Spleen (tissue), 11 donors: ENCODE results near the gene CFD. TPM values are rescaled to one million over a fixed set of nuclear protein-coding genes. Genes with fewer than 3 reads are reported as not detected.

Experiments
- DNase-seq: peaks from one replicate; pipeline ENCODE4 v3.0.0-alpha.2; 2020
- H3K27ac ChIP-seq, 8 donors: fragments of 200-600 bp; sonication (generic) in 7 of 8; 1 replicate in 4 of 8; 2 replicates in 4 of 8; pipeline versions ENCODE4 v1.5.0 to v1.8.0; 2016 to 2021; ENCODE audit warnings: inconsistent platforms in 4 of 8, mild to moderate bottlenecking in 4 of 8, moderate library complexity in 1 of 8
- H3K27me3 ChIP-seq, 7 donors: fragments of 200-600 bp; sonication (generic) in 6 of 7; replicated peaks in 1 of 7; 1 replicate in 4 of 7; 2 replicates in 3 of 7; pipeline versions ENCODE4 v1.5.0 to v1.8.0; 2016 to 2021; ENCODE audit warnings: inconsistent platforms in 3 of 7, mild to moderate bottlenecking in 1 of 7
- H3K36me3 ChIP-seq, 6 donors: fragments of 200-600 bp; sonication (generic) in 5 of 6; 1 replicate in 4 of 6; 2 replicates in 2 of 6; pipeline versions ENCODE4 v1.5.0 to v1.8.0; 2016 to 2021; ENCODE audit warnings: inconsistent platforms in 2 of 6
- H3K4me1 ChIP-seq, 6 donors: fragments of 200-600 bp; sonication (generic) in 5 of 6; 1 replicate in 3 of 6; 2 replicates in 3 of 6; pipeline versions ENCODE4 v1.5.0 to v1.8.0; 2016 to 2021; ENCODE audit warnings: inconsistent platforms in 3 of 6
- H3K4me3 ChIP-seq, 8 donors: fragments of 200-600 bp; sonication (generic) in 7 of 8; 1 replicate in 4 of 8; 2 replicates in 4 of 8; pipeline versions ENCODE4 v1.5.0 to v1.8.0; 2016 to 2021; ENCODE audit warnings: inconsistent platforms in 4 of 8, mild to moderate bottlenecking in 4 of 8, moderate library complexity in 2 of 8
- H3K9me3 ChIP-seq, 8 donors: fragments of 200-600 bp; sonication (generic) in 7 of 8; 1 replicate in 4 of 8; 2 replicates in 4 of 8; pipeline versions ENCODE4 v1.5.0 to v1.8.0; 2016 to 2021; ENCODE audit warnings: inconsistent platforms in 4 of 8
- POLR2A ChIP-seq, 3 donors: fragments of 450-650 bp; IDR thresholded peaks; one replicate each; pipeline ENCODE4 v1.5.1; 2017; ENCODE audit warnings: antibody characterized with exemption in 3 of 3, mild to moderate bottlenecking in 1 of 3
- POLR2AphosphoS5 ChIP-seq, 3 donors: sonication (generic); formaldehyde crosslinking; IDR thresholded peaks; one replicate each; pipeline ENCODE4 v1.5.1; 2017; ENCODE audit warnings: antibody characterized with exemption in 3 of 3
- WGBS, 5 donors: extraction: QIAGEN DNeasy Blood & Tissue Kit in 3 of 5; methylation state at CpG; one replicate each; pipeline versions ENCODE4 v1.1.5 to v1.1.7; 2013 to 2018; 5-methylcytosine and 5-hydroxymethylcytosine counted together
- intact Hi-C: fragments of 100-400 bp; cut with DNase I; formaldehyde crosslinking; loops from one replicate; pipeline ENCODE4 v1.15.0; 2023; ENCODE audit warnings: low total_unique reads
- polyA plus RNA-seq, 3 donors: library from polyadenylated mRNA; stranded (reverse); fragments of 200-250 nt; gene quantifications; one replicate each; pipeline ENCODE4 v1.2.1, GENCODE V29; 2013
- total RNA-seq, 7 donors: library from RNA; depleted of rRNA in 3 of 7; stranded (reverse); fragments of >200 nt in 3 of 7; fragmentation: NEBNext Ultra II Directional in 4 of 7; extraction: Animal tissue kit (Norgen Biotek cat#: 25700) in 4 of 7; gene quantifications; one replicate each; pipeline versions ENCODE4 v1.1.0 to v1.2.1, GENCODE V29; 2016 to 2021
- TF ChIP-seq, protein P1 (sequence below), 11 experiments: fragments of 200-600 bp in 7 of 11; fragments of 450-650 bp in 4 of 11; sonication (generic) in 4 of 11; IDR thresholded peaks in 8 of 11; conservative IDR thresholded peaks in 3 of 11; 1 replicate in 7 of 11; 2 replicates in 4 of 11; pipeline versions ENCODE4 v1.4.0 to v1.8.0; 2016 to 2021; ENCODE audit warnings: antibody characterized with exemption in 11 of 11, inconsistent platforms in 4 of 11, mild to moderate bottlenecking in 1 of 11
- donor health status: healthy with polysubstance abuse.
- donor health status: DM: no; HTN: no; CAD: no; lungs with moderate emphysema.
- donor health status: DM: no; HTN: no; CAD: no.
- donor health status: Bipolar disorder and iron deficiency.
- donor health status: healthy.
- donor health status: DM: no; HTN: no; CAD: no.
- donor health status: DM: yes; HTN: yes; CAD: no.

Gene CFD
- total and polyA plus RNA-seq, 10 donors = 6.6 to 59.5 (median 24.2) TPM

DNA sequence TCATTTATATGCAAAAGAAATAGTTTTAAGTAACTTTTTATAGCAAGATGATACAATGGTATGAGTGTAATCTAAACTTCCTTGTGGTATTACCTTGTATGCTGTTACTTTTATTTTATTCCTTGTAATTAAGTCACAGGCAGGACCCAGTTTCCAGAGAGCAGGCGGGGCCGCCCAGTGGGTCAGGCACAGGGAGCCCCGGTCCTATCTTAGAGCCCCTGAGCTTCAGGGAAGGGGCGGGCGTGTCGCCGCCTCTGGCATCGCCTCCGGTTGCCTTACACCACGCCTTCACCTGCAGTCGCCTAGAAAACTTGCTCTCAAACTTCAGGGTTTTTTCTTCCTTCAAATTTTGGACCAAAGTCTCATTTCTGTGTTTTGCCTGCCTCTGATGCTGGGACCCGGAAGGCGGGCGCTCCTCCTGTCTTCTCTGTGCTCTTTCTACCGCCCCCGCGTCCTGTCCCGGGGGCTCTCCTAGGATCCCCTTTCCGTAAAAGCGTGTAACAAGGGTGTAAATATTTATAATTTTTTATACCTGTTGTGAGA is 47.9 kb upstream of the CFD start:
- peak; percentile 33 for DNase-seq
- peaks cover 0 to 32% (median 7%) of the 10 kb centered on the region in 6 donors for H3K4me1 ChIP-seq
- no peak overlapping the region for H3K27ac ChIP-seq
- peaks cover 12 to 91% (median 68%) of the 10 kb centered on the region in 6 donors for H3K36me3 ChIP-seq
- WGBS, 5 donors = 93 to 96% (median 95%) methylated on average over 20 of the region's 20 CpGs
- intact Hi-C loops = no loop called here
- H3K9me3 ChIP-seq = peaks cover 0 to 3% (median 0%) of the 10 kb centered on the region in 8 donors
- H3K4me3 ChIP-seq = no peak overlapping the region
- no peaks in the 10 kb centered on the region for H3K27me3 ChIP-seq
- TF ChIP-seq POLR2AphosphoS5 (IDR thresholded peaks at IDR 0.05) = peak in 1 of 3 donors; percentile 3
- TF ChIP-seq, protein P1, sequence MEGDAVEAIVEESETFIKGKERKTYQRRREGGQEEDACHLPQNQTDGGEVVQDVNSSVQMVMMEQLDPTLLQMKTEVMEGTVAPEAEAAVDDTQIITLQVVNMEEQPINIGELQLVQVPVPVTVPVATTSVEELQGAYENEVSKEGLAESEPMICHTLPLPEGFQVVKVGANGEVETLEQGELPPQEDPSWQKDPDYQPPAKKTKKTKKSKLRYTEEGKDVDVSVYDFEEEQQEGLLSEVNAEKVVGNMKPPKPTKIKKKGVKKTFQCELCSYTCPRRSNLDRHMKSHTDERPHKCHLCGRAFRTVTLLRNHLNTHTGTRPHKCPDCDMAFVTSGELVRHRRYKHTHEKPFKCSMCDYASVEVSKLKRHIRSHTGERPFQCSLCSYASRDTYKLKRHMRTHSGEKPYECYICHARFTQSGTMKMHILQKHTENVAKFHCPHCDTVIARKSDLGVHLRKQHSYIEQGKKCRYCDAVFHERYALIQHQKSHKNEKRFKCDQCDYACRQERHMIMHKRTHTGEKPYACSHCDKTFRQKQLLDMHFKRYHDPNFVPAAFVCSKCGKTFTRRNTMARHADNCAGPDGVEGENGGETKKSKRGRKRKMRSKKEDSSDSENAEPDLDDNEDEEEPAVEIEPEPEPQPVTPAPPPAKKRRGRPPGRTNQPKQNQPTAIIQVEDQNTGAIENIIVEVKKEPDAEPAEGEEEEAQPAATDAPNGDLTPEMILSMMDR (IDR thresholded peaks at IDR 0.05 in 8 of 11, conservative IDR thresholded peaks at IDR 0.05 in 3 of 11) = no peak

DNA sequence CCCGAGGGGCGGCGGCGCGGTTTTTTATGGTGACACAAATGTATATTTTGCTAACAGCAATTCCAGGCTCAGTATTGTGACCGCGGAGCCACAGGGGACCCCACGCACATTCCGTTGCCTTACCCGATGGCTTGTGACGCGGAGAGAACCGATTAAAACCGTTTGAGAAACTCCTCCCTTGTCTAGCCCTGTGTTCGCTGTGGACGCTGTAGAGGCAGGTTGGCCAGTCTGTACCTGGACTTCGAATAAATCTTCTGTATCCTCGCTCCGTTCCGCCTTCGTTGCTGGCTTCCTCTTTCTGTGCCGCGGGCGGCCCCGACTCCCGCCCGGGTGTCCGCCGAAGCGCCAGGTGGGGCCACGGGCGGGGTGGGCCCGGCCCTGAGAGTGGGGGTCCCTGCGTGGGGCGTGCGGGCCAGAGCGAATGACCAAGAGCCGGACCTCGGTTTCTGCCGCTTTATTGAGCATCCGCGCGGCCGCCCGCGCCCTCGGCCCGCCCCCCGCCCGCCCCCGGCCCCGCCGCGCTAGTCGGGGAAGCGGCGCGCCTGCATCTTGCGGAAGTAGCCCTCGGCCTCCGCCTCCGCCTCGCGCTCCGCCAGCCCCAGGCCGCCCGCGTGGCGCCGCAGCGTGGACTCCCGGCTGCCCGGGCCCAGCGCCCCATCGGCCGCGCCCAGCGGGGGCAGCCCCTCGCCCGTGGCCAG is 47.3 kb upstream of the CFD start:
- DNase-seq = peak; percentile 52
- Histone ChIP-seq H3K9me3 (peaks cover 0 to 3% (median 0%) of the 10 kb centered on the region in 8 donors), H3K36me3 (peaks cover 11 to 85% (median 62%) of the 10 kb centered on the region in 6 donors), H3K27ac (no peak overlapping the region), H3K27me3 (no peaks in the 10 kb centered on the region), H3K4me3 (no peak overlapping the region), H3K4me1 (peaks cover 0 to 25% (median 3%) of the 10 kb centered on the region in 6 donors)
- intact Hi-C loops = no loop called here
- 89 to 95% (median 91%) methylated on average over 53 to 80 of the region's 80 CpGs for WGBS, 5 donors
- TF ChIP-seq POLR2AphosphoS5 (IDR thresholded peaks at IDR 0.05) = peak; percentile 37 to 44 (median 41)
- TF ChIP-seq, protein P1 (IDR thresholded peaks at IDR 0.05 in 8 of 11, conservative IDR thresholded peaks at IDR 0.05 in 3 of 11) = no peak

DNA sequence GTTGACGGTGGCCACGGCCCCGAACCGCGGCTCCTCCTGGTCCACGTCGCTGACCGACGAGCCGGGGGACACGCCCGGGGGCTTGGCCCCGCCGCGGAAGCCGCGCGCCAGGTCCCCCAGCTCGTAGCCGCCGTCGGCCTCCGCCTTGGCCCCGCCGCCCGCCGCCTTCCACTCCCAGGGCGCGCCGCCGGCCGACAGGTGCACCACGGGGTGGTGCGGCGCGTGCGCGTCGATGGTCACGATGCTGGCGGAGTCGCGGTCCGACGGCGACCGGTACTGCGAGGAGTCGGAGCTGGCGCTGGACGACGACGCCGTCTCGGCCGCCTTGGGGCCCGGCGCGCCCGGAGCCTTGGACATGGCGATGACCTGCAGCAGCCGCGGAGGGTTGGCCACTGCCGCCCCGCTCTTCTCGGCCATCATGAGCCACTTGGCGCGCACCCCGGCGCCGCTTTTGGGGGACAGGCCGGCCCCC is 46.7 kb upstream of the CFD start:
- H3K9me3 ChIP-seq = peaks cover 0 to 3% (median 0%) of the 10 kb centered on the region in 8 donors
- TF ChIP-seq, protein P1 (IDR thresholded peaks at IDR 0.05 in 8 of 11, conservative IDR thresholded peaks at IDR 0.05 in 3 of 11) = no peak
- TF ChIP-seq POLR2AphosphoS5 (IDR thresholded peaks at IDR 0.05) = no peak
- TF ChIP-seq POLR2A (IDR thresholded peaks at IDR 0.05) = no peak
- H3K4me3 ChIP-seq = no peak overlapping the region
- H3K27ac ChIP-seq = no peak overlapping the region
- peaks cover 0 to 20% (median under 1%) of the 10 kb centered on the region in 6 donors for H3K4me1 ChIP-seq
- intact Hi-C loops = no loop called here
- WGBS, 5 donors = 95 to 96% (median 96%) methylated on average over 35 to 72 of the region's 72 CpGs
- peaks cover 11 to 79% (median 56%) of the 10 kb centered on the region in 6 donors for H3K36me3 ChIP-seq
- DNase-seq = peak; percentile 73
- no peaks in the 10 kb centered on the region for H3K27me3 ChIP-seq
